Measurements from ENCODE around the gene LOXHD1.

DNA sequence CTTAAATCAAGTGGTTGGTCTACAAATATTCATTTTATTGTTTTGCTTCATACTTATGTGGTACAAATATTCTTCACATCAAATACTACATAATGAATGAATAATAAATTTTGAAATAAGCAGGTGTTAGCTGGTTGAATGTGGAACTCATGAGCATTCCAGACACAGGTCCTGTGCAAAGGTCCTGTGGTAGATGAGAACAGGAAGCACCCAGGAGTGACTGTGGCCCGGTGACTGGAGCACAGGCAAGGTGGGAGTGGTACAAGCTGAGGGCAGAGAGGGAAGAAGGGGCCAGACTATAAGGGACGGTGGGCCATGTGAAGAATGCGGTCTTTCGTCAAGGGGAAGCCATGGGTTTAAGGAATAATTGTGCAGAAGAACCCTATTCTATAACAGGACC is 26.2 kb upstream of the LOXHD1 start:
- no peak for TF ChIP-seq MAX (IDR thresholded peaks at IDR 0.05; ENCODE audit: low read depth, low read length)
- TF ChIP-seq, protein P1, sequence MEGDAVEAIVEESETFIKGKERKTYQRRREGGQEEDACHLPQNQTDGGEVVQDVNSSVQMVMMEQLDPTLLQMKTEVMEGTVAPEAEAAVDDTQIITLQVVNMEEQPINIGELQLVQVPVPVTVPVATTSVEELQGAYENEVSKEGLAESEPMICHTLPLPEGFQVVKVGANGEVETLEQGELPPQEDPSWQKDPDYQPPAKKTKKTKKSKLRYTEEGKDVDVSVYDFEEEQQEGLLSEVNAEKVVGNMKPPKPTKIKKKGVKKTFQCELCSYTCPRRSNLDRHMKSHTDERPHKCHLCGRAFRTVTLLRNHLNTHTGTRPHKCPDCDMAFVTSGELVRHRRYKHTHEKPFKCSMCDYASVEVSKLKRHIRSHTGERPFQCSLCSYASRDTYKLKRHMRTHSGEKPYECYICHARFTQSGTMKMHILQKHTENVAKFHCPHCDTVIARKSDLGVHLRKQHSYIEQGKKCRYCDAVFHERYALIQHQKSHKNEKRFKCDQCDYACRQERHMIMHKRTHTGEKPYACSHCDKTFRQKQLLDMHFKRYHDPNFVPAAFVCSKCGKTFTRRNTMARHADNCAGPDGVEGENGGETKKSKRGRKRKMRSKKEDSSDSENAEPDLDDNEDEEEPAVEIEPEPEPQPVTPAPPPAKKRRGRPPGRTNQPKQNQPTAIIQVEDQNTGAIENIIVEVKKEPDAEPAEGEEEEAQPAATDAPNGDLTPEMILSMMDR (IDR thresholded peaks at IDR 0.05; ENCODE audit: low read depth, low read length) = no peak
- TF ChIP-seq POLR2A (IDR thresholded peaks at IDR 0.05; ENCODE audit: extremely low read depth, insufficient read length) = no peak
- no peak for TF ChIP-seq MYC (IDR thresholded peaks at IDR 0.05; ENCODE audit: low read depth, low read length)
